22Rv1 (cell line): ENCODE measurements around the gene BASP1.

Experiments
- H3K27ac ChIP-seq: fragments of 450-650 bp; 2 replicates; pipeline ENCODE4 v1.5.1; 2017
- ZFX ChIP-seq: fragments of 450-650 bp; IDR thresholded peaks from 2 replicates; pipeline ENCODE4 v1.6.1; 2017; ENCODE audit warnings: antibody characterized with exemption, borderline replicate concordance
- TF ChIP-seq, protein P1 (sequence below): fragments of 450-650 bp; IDR thresholded peaks from 2 replicates; pipeline ENCODE4 v1.5.1; 2017; ENCODE audit warnings: mild to moderate bottlenecking

Gene BASP1

DNA sequence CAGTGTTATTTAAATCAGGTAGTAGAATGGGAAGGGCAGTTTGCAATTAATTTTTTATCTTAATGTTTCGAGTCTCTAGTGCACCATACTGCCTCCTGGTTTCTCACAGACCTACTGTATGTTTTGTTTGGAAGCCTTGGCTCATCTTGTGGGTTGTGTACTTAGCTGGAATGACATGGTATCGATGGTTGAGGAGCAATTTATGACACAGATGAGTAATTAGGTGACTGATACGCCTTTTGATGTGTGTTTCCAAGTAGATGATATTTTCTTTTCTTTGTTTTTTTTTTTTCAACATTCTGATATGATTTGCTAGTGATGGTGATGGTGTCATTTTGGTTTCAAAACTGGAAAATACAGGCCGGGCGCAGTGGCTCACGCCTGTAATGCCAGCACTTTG is 16.1 kb downstream of the BASP1 start:
- no peak overlapping the region for H3K27ac ChIP-seq

DNA sequence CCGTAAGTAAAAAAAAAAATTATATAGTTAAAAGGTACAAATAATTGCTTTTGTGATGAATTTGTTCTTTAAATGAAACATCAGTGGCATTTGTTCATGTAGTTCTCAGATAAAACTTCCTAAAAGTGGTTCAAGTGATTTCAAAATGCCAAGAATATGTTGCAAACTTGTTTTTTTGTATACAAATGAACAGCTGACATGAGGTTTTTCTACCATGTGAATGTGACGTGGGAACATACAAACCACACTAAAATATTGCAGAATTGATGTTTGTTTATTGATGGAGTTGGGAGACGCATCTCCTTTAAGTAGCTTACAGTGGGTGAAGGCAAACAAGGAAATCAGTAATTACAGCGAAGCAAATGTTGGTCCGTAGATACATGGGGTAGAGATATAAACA is 16.9 kb downstream of the BASP1 start:
- no peak overlapping the region for H3K27ac ChIP-seq
- TF ChIP-seq, protein P1, sequence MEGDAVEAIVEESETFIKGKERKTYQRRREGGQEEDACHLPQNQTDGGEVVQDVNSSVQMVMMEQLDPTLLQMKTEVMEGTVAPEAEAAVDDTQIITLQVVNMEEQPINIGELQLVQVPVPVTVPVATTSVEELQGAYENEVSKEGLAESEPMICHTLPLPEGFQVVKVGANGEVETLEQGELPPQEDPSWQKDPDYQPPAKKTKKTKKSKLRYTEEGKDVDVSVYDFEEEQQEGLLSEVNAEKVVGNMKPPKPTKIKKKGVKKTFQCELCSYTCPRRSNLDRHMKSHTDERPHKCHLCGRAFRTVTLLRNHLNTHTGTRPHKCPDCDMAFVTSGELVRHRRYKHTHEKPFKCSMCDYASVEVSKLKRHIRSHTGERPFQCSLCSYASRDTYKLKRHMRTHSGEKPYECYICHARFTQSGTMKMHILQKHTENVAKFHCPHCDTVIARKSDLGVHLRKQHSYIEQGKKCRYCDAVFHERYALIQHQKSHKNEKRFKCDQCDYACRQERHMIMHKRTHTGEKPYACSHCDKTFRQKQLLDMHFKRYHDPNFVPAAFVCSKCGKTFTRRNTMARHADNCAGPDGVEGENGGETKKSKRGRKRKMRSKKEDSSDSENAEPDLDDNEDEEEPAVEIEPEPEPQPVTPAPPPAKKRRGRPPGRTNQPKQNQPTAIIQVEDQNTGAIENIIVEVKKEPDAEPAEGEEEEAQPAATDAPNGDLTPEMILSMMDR = no peak
- TF ChIP-seq ZFX = no peak

More for the DNA sequence above, 16.1 kb downstream of the BASP1 start:
- TF ChIP-seq, protein P1 = no peak
- no peak for TF ChIP-seq ZFX

DNA sequence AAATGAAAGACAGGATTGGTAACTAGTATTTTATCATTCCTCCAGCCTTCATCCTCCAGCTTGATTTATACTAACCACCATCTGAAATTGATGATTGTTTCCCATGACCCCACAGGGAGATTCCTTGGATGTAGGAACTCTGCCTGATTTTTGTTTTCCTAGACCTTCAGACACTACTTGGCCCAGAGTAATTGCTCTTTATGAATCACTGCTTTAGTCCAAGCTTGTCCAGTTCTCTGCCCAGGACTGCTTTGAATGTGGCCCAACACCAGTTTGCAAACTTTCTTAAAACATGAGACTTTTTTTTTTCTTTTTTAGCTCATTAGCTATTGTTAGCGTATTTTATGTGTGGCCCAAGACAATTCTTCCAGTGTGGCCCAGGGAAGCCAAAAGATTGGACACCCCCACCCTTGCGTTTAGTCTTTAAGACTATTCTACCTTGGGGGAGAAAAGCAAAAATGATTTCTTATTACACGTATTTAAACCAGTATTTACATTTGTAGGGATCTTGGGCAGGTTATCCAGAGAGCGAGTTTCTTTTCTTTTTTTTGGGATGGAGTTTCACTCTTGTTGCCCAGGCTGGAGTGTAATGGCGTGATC is 18.4 kb downstream of the BASP1 start:
- TF ChIP-seq ZFX = no peak
- TF ChIP-seq, protein P1 = no peak
- H3K27ac ChIP-seq = no peak overlapping the region

DNA sequence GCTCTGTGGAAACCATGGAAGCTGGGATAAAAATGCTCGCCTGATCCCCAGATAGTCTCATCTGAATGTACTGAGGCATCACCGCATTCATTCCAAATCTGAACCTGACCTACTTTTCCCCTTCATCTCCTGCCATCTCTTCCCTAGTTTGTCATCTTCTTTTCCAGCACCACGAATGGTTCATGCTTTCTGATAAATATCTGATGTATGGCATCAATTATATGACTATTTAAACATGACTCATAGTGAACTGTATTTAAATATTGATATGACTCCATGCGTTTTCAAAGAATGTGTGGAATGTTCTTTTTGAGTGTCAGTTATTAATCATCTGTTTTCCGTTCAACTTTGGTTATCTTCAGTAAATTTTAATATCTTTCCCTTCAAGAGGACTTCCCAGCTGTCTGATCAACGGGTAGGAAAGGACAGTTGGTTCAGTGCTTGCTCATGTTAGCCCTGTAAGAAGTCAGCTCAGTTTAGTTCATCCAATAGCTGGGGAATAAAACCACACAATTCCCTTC is 21.1 kb downstream of the BASP1 start:
- H3K27ac ChIP-seq = no peak overlapping the region
- no peak for TF ChIP-seq ZFX
- TF ChIP-seq, protein P1 = no peak

DNA sequence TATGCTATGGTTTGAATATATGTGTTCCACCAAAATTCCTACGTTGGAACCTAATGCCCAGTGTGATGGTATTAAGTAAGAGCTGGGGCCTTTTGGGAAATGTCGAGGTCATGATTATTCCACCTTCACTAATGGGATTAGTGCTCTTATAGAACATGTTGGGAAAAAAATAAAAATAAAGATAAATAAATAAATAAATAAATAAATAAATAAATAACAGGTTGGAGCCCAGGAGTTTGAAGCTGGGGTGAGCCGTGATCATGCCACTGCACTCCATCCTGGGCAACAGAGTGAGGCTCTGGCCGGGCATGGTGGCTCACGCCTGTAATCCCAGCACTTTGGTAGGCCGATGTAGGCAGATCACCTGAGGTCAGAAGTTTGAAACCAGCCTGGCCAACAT is 22.5 kb downstream of the BASP1 start:
- H3K27ac ChIP-seq = no peak overlapping the region

DNA sequence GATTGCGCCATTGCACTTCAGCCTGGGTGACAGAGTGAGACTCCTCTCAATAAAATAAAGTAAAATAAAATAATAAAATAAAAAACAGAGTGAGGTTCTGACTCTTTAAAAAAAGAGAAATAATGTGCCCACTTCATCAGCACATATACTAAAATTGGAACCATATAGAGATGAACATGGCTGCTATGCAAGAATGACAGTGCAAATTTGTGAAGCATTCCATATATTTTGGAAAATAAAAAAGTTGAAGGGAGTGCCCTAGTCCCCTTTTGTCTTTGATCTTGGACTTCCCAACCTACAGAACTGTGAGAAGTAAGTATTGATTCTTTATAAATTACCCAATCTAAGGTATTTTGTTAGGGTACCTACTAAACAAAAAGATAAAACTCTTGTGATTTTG is 23.1 kb downstream of the BASP1 start:
- H3K27ac ChIP-seq = no peak overlapping the region
- no peak for TF ChIP-seq ZFX

More for the DNA sequence above, 22.5 kb downstream of the BASP1 start:
- TF ChIP-seq, protein P1 = no peak
- no peak for TF ChIP-seq ZFX

DNA sequence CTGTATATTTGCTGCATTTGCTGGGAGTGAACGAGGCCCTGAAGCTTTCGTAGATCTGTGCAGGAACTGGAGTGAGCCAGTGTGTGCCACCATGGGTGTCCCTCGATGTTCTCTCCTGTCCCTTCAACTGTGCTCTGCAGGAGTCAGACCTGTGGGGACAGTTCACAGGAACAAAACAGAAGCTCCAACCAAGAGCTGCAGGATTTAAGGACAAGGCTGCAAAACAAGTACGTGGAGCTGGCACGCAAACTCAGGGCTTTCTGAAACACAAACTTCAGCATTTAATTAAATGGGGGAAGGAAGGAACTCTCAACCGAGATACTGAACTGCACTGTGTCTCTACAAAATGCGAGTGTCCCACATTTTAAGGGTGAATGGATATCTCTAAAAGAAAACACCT is 24.2 kb downstream of the BASP1 start:
- no peak for TF ChIP-seq ZFX
- TF ChIP-seq, protein P1 = no peak
- no peak overlapping the region for H3K27ac ChIP-seq

DNA sequence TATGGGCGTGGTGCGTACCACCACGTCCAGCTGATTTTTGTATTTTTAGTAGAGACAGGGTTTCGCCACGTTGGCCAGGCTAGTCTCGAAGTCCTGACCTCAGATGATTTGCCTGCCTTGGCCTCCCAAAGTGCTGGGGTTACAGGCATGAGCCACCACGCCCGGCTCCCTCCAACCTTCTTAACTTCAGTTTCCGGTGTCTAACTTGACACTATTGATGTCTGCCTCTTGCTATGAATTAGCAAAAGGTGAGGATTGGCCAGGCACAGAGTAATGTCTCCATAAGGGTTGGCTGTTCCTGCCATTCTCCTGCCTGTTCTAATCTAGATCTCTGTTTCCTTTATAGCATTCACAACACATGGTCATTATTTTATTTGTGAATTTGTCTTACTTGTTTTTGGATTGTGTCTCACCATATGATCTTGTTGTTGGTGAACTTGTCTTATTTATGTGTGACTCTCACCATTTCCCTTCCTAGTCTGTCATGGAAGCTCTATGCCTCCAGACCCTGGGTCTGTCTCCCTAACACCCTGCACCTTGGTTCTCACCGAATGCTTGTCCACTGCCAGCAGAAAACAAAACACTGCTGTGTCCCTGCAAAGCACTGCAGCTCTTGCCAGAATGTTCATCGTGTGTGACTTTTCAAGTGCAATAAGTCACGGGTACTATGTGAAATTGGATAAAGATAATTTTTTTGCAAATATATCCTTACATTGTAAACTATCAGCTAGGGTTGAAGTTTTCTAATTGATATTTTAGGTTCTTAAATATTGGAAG is 26.0 kb downstream of the BASP1 start:
- no peak overlapping the region for H3K27ac ChIP-seq
- TF ChIP-seq, protein P1 = no peak
- no peak for TF ChIP-seq ZFX
